ENCODE data around the gene ZNF358. TPM values are rescaled to one million over a fixed set of nuclear protein-coding genes. Genes with fewer than 3 reads are reported as not detected.
A peak's percentile ranks its signal among the peaks of the same experiment; 100 is the strongest.

Gene ZNF358
- total and polyA plus RNA-seq, 10 of the 15 experiments (the other 5 are each of a cell fraction or from before 2014, with no cell fraction given): 0.09 to 6.3 (median 1.9) TPM; not detected in 1

GRCh38 chr19:7522072-7522922, 6.4 kb downstream of the ZNF358 start, which contains the start of gene MCOLN1 (continued):
- peak; percentile 77 for TF ChIP-seq CREB1 (IDR thresholded peaks at IDR 0.05; ENCODE audit: low read depth)
- TF ChIP-seq HSF1 (IDR thresholded peaks at IDR 0.05; ENCODE audit: low read depth, low read length): no peak
- TF ChIP-seq RUNX3 (IDR thresholded peaks at IDR 0.05; ENCODE audit: low read length): peak; percentile 61
- 0 out of 2 replicates have a peak, but pooled peaks have one; percentile 29 for TF ChIP-seq RFX5 (IDR thresholded peaks at IDR 0.05; ENCODE audit: low read depth, low read length)
- TF ChIP-seq CEBPB (IDR thresholded peaks at IDR 0.05; ENCODE audit: borderline replicate concordance in 1 of 2, low read depth in 2 of 2, low read length in 2 of 2): no peak
- TF ChIP-seq, protein P1, sequence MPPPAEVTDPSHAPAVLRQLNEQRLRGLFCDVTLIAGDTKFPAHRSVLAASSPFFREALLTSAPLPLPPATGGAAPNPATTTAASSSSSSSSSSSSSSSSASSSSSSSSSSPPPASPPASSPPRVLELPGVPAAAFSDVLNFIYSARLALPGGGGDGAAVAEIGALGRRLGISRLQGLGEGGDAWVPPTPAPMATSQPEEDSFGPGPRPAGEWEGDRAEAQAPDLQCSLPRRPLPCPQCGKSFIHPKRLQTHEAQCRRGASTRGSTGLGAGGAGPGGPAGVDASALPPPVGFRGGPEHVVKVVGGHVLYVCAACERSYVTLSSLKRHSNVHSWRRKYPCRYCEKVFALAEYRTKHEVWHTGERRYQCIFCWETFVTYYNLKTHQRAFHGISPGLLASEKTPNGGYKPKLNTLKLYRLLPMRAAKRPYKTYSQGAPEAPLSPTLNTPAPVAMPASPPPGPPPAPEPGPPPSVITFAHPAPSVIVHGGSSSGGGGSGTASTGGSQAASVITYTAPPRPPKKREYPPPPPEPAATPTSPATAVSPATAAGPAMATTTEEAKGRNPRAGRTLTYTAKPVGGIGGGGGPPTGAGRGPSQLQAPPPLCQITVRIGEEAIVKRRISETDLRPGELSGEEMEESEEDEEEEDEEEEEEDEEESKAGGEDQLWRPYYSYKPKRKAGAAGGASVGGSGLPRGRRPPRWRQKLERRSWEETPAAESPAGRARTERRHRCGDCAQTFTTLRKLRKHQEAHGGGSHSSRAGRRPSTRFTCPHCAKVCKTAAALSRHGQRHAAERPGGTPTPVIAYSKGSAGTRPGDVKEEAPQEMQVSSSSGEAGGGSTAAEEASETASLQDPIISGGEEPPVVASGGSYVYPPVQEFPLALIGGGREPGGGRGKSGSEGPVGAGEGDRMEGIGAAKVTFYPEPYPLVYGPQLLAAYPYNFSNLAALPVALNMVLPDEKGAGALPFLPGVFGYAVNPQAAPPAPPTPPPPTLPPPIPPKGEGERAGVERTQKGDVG (CRISPR knock-in tag; IDR thresholded peaks at IDR 0.05): peak; percentile 97
- TF ChIP-seq CBX5 (IDR thresholded peaks at IDR 0.05; ENCODE audit: low read depth): no peak
- no peak for TF ChIP-seq MYB (IDR thresholded peaks at IDR 0.05; ENCODE audit: borderline replicate concordance, low read depth, low read length)
- no peak for TF ChIP-seq KDM1A (IDR thresholded peaks at IDR 0.05; ENCODE audit: borderline replicate concordance)
- peak; percentile 100 for TF ChIP-seq MAX (IDR thresholded peaks at IDR 0.05; ENCODE audit: low read depth, low read length)
- TF ChIP-seq ZBTB40 (IDR thresholded peaks at IDR 0.05; ENCODE audit: borderline replicate concordance): no peak; the same call in 1 of the 2 replicates
- TF ChIP-seq, protein P2, sequence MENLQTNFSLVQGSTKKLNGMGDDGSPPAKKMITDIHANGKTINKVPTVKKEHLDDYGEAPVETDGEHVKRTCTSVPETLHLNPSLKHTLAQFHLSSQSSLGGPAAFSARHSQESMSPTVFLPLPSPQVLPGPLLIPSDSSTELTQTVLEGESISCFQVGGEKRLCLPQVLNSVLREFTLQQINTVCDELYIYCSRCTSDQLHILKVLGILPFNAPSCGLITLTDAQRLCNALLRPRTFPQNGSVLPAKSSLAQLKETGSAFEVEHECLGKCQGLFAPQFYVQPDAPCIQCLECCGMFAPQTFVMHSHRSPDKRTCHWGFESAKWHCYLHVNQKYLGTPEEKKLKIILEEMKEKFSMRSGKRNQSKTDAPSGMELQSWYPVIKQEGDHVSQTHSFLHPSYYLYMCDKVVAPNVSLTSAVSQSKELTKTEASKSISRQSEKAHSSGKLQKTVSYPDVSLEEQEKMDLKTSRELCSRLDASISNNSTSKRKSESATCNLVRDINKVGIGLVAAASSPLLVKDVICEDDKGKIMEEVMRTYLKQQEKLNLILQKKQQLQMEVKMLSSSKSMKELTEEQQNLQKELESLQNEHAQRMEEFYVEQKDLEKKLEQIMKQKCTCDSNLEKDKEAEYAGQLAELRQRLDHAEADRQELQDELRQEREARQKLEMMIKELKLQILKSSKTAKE (IDR thresholded peaks at IDR 0.05; ENCODE audit: low read depth, poor library complexity, severe bottlenecking): no peak
- TF ChIP-seq ATF7 (IDR thresholded peaks at IDR 0.05; ENCODE audit: low read depth): 0 out of 2 replicates have a peak, but pooled peaks have one; percentile 35
- TF ChIP-seq RELA (IDR thresholded peaks at IDR 0.05; ENCODE audit: borderline replicate concordance, partially characterized antibody): peak; percentile 100
- TF ChIP-seq HCFC1 (IDR thresholded peaks at IDR 0.05; ENCODE audit: low read length): peak; percentile 74

Data from GM12878 (cell line).